Suppressor macrophage (primary cell): ENCODE results near the gene DRC7.
"Not testable (repeated sequence)": the region's sequence is repeated elsewhere in the genome, so short reads cannot be mapped to it uniquely, and the experiment has no call there.

ENCODE experiments used
- DNase-seq, 4 experiments: peaks; one replicate each; pipeline ENCODE4 v3.0.0-alpha.2; 2020 to 2022

Gene DRC7

GRCh38 chr16:57764341-57765159 is 69.9 kb downstream of the DRC7 start:
- DNase-seq, result peak; percentile 75 to 91 (median 88)

DNA sequence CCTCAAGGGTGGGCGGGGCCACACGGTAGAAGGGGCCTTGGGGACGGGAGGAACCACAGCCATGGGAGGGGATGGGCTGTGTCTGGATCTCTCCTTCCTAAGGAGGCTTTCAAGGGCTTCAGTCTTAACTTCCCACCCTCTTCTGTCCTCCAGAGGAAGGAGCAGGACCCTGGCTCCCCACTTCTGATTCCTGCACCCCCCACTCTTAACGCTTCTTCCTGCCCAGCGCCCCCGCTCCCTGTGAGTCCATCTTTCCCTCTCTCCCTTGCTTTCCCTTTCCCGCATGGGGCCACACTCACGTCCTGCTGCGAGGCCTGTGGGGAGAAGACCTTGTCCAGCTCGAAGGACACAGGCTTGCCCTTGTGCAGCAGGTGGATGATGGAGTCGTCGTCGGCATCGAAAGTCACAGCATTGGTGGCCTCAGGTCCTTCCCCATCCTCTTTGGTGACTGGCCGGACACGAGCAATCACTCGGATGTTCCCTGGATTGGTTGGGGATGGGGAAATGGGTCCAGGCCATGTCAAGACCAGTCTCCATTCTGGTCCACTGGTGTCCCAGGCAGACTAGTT is 70.6 kb downstream of the DRC7 start:
- no peak for DNase-seq

DNA sequence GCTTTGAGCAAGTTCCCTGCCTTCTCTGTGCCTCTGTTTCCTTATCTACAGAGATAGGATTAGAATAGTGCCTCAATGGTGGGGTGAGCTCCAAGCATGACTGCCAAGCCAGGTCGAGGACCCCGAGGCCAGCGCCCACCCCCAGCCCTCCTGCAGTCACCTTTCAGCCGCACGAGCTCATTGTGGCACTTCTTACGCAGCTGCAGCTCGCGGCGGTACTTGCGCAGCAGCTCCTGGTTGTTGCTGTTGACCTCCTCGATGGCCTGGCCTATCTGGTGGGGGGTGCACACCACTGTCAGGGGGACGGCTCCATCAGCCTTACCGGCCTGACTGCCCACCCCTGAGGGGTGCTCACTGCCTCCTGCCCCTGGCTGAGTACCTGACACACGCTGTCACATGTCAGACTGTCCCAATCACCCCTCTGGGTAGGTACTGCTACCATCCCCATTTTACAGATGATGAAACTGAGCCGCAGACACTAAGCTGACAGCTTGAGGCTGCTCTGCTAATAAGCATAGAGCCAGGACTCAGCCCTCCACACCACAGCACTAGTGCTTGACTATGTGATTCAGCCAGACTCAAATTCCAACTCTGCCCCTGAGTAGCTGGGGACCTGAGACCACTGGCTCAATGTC is 72.2 kb downstream of the DRC7 start:
- DNase-seq, result no peak

GRCh38 chr16:57769541-57770145 is 75.0 kb downstream of the DRC7 start:
- DNase-seq, result no peak

GRCh38 chr16:57770361-57770760 is 75.8 kb downstream of the DRC7 start:
- no peak for DNase-seq

GRCh38 chr16:57771141-57771785 is 76.7 kb downstream of the DRC7 start:
- no peak for DNase-seq

GRCh38 chr16:57773019-57773418 is 78.4 kb downstream of the DRC7 start:
- DNase-seq, result no peak

- DNase-seq, result peak in 2 of 4 experiments; percentile 17 to 36
Observed at GRCh38 chr16:57773655-57774295, 79.2 kb downstream of the DRC7 start.

DNA sequence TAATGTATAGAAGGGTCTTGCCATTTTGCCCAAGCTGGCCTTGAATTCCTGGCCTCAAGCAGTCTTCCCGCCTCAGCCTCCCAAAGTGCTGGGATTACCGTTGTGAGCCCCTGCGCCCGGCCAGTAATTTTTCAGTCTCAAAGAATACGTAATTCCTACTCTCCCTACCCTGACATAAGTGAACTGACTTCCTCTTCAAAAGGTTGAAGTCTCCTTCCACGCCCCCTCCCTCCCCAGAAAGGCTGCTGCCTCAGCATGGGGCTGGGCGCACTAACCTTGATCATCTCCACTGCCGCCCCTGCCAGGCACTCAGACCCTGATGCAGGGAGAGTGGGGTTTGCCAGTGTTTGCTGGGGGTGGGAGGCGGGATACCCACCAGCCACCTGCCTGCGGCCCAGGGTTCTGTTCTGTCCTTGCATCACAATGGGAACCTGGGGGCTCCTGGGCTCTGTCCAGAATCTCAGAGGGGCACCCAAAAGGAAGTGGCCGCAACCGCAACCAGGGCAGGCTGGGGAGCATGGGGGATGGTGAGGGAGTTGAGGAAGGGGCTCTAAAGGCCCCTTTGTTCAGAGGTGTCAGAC is 80.2 kb downstream of the DRC7 start:
- peak in 3 of 4 experiments; percentile 56 to 63 (median 56) for DNase-seq

DNA sequence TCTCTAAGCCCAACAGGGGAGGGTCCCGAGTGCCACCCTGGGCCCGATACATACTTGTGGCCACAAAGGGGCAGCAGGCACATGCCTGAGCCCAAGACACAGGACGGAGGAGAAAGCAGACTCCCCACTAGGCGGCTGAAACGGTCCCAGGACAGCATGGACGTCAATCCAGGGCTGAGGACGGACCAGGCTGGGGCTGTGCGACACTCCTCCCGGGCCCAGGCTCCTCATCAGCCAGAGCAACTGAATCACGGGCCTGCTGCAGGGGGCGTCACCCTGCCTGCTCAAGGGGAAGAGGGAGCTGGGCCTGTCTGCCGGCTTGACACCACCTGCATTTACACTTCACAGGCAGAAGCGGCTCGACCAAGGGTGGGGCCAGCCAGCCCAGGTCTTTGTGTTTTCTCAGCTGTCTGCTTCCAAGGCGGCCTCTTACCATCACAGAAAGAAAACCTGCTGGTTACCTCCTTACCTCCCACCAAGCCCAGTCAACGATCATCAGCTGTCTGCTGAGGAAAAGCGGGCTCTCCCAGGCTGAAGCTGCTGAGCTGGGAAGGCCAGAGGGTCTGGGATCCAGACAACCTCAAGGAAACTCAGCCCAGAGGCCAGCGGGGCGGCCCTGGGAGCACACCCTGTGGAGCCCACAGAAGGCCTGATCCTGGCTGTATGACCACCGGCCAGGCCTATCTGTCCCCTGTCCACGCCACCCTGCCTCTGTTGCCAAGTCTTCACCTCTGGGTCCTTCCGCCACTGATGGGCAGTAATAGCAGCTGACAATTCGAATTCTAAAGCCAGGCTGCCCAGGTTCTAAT is 81.3 kb downstream of the DRC7 start:
- DNase-seq, result no peak

DNA sequence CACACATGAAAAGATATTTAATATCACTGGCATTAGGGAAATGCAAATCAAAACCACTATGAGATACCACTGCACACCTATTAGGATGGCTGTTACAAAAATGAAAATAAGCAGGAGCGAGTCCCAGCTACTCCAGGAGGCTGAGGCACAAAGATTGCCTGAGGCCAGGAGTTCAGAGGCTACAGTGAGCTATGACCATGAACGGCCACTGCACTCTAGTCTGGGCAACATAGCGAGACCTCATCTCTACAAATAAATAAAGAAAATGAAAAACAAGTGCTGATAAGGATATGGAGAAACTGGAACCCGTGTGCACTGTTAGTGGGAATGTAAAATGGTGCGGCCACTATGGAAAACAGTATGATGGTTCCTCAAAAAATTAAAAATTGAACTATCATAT is 84.1 kb downstream of the DRC7 start:
- DNase-seq, result no peak

GRCh38 chr16:57779836-57780235 is 85.2 kb downstream of the DRC7 start:
- not testable (repeated sequence) for DNase-seq

- DNase-seq, result no peak
Observed at GRCh38 chr16:57781349-57781740, 86.7 kb downstream of the DRC7 start.
